ENCODE results near the gene CAPN15. TPM values are rescaled to one million over a fixed set of nuclear protein-coding genes. Genes with fewer than 3 reads are reported as not detected.
"Not testable (repeated sequence)": the region's sequence is repeated elsewhere in the genome, so short reads cannot be mapped to it uniquely, and the experiment has no call there.

The CAPN15 gene
- total and polyA plus RNA-seq, 4 donors, result 14.4 to 64.1 (median 38.9) TPM

- Histone ChIP-seq H3K9ac (ENCODE audit: insufficient read depth in 1 of 2, low read length in 2 of 2) (no peak overlapping the region), H3K36me3 (ENCODE audit: control insufficient read depth in 4 of 4, insufficient read depth in 4 of 4, low read length in 4 of 4) (peaks cover 0 to 25% (median 3%) of the 10 kb centered on the region in 4 donors), H3K27ac (ENCODE audit: low read depth in 1 of 2, low read length in 1 of 2) (no peak overlapping the region), H3K4me3 (no peak overlapping the region), H3K4me1 (ENCODE audit: control insufficient read depth in 5 of 5, insufficient read depth in 5 of 5, low read length in 5 of 5) (no peaks in the 10 kb centered on the region), H3K27me3 (ENCODE audit: control insufficient read depth in 3 of 3, insufficient read depth in 3 of 3, low read length in 2 of 3) (no peaks in the 10 kb centered on the region), H3K9me3 (ENCODE audit: control insufficient read depth in 4 of 4, insufficient read depth in 3 of 4, low read length in 3 of 4) (peaks cover 0 to 2% (median 0%) of the 10 kb centered on the region in 4 donors)
- ATAC-seq (ENCODE audit: insufficient read depth, low FRiP score), result no peak
- TF ChIP-seq, protein P1, sequence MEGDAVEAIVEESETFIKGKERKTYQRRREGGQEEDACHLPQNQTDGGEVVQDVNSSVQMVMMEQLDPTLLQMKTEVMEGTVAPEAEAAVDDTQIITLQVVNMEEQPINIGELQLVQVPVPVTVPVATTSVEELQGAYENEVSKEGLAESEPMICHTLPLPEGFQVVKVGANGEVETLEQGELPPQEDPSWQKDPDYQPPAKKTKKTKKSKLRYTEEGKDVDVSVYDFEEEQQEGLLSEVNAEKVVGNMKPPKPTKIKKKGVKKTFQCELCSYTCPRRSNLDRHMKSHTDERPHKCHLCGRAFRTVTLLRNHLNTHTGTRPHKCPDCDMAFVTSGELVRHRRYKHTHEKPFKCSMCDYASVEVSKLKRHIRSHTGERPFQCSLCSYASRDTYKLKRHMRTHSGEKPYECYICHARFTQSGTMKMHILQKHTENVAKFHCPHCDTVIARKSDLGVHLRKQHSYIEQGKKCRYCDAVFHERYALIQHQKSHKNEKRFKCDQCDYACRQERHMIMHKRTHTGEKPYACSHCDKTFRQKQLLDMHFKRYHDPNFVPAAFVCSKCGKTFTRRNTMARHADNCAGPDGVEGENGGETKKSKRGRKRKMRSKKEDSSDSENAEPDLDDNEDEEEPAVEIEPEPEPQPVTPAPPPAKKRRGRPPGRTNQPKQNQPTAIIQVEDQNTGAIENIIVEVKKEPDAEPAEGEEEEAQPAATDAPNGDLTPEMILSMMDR (IDR thresholded peaks at IDR 0.05; ENCODE audit: control extremely low read depth, extremely low read depth), result no peak
- WGBS, 2 donors, result 92 to 94% methylated on average over 33 of the region's 33 CpGs
- no peak for DNase-seq
Measured at GRCh38 chr16:505479-506245, 21.9 kb upstream of the CAPN15 start.

GRCh38 chr16:506246-506546, 21.3 kb upstream of the CAPN15 start:
- Histone ChIP-seq H3K27ac (ENCODE audit: low read depth in 1 of 2, low read length in 1 of 2) (no peak overlapping the region), H3K4me1 (ENCODE audit: control insufficient read depth in 5 of 5, insufficient read depth in 5 of 5, low read length in 5 of 5) (no peaks in the 10 kb centered on the region), H3K9ac (ENCODE audit: insufficient read depth in 1 of 2, low read length in 2 of 2) (no peak overlapping the region), H3K9me3 (ENCODE audit: control insufficient read depth in 4 of 4, insufficient read depth in 3 of 4, low read length in 3 of 4) (peaks cover 0 to 2% (median 0%) of the 10 kb centered on the region in 4 donors), H3K4me3 (no peak overlapping the region), H3K27me3 (ENCODE audit: control insufficient read depth in 3 of 3, insufficient read depth in 3 of 3, low read length in 2 of 3) (no peaks in the 10 kb centered on the region), H3K36me3 (ENCODE audit: control insufficient read depth in 4 of 4, insufficient read depth in 4 of 4, low read length in 4 of 4) (peaks cover 0 to 25% (median 3%) of the 10 kb centered on the region in 4 donors)
- TF ChIP-seq, protein P1 (IDR thresholded peaks at IDR 0.05; ENCODE audit: control extremely low read depth, extremely low read depth), result no peak
- 96 to 98% methylated on average over 7 of the region's 7 CpGs for WGBS, 2 donors
- ATAC-seq (ENCODE audit: insufficient read depth, low FRiP score) (no peak), DNase-seq (no peak)

DNA sequence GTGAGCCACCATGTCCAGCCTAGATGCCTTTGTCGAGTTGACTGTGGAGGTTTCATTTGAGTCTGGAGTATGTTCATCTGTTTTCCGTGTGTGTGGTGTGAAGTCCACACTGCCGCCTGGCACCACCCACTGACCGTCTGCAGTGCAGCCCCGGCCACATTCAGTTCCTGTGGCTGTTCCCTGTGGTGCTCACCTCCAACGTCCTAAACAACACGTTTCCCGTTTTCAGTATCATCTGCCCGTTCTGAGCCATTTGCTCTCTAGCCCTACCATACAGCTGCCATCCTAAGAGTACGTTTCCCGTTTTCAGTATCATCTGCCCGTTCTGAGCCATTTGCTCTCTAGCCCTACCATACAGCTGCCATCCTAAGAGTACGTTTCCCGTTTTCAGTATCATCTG, 20.0 kb upstream of the CAPN15 start:
- not testable (repeated sequence) for H3K4me1 ChIP-seq (ENCODE audit: control insufficient read depth in 5 of 5, insufficient read depth in 5 of 5, low read length in 5 of 5); DNase-seq; H3K4me3 ChIP-seq; H3K9ac ChIP-seq (ENCODE audit: insufficient read depth in 1 of 2, low read length in 2 of 2); H3K9me3 ChIP-seq (ENCODE audit: control insufficient read depth in 4 of 4, insufficient read depth in 3 of 4, low read length in 3 of 4); H3K27me3 ChIP-seq (ENCODE audit: control insufficient read depth in 3 of 3, insufficient read depth in 3 of 3, low read length in 2 of 3); H3K27ac ChIP-seq (ENCODE audit: low read depth in 1 of 2, low read length in 1 of 2); ATAC-seq (ENCODE audit: insufficient read depth, low FRiP score)
- WGBS, 2 donors, result 89 to 91% methylated on average over 14 of the region's 14 CpGs
- peaks cover 0 to 22% (median under 1%) of the 10 kb centered on the region in 4 donors for H3K36me3 ChIP-seq (ENCODE audit: control insufficient read depth in 4 of 4, insufficient read depth in 4 of 4, low read length in 4 of 4)

DNA sequence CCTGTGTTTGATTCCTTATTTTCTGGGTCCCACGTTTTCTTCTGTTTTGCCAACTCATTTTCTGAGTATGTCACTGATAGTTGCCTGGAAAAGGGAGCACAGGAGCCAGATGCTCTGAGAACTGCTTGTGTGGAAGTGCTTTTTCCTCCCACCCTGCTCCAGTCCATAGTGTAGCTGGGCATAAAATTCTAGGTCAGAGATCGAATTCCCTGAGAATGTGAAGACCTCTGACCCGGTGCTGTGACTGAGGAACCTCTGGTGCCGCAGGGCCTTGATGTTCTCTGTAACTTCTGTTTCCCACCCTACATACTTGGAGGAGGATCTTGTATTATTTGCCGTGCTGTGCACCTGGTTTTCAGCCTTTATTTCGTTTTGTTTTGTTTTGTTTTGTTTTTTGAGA, 19.5 kb upstream of the CAPN15 start:
- TF ChIP-seq, protein P1 (IDR thresholded peaks at IDR 0.05; ENCODE audit: control extremely low read depth, extremely low read depth), result no peak
- H3K4me1 ChIP-seq (ENCODE audit: control insufficient read depth in 5 of 5, insufficient read depth in 5 of 5, low read length in 5 of 5), result no peaks in the 10 kb centered on the region
- H3K27ac ChIP-seq (ENCODE audit: low read depth in 1 of 2, low read length in 1 of 2), result no peak overlapping the region
- no peak for DNase-seq
- peaks cover 0 to 2% (median 0%) of the 10 kb centered on the region in 4 donors for H3K9me3 ChIP-seq (ENCODE audit: control insufficient read depth in 4 of 4, insufficient read depth in 3 of 4, low read length in 3 of 4)
- H3K36me3 ChIP-seq (ENCODE audit: control insufficient read depth in 4 of 4, insufficient read depth in 4 of 4, low read length in 4 of 4), result peaks cover 0 to 20% (median 0%) of the 10 kb centered on the region in 4 donors
- ATAC-seq (ENCODE audit: insufficient read depth, low FRiP score), result no peak
- H3K27me3 ChIP-seq (ENCODE audit: control insufficient read depth in 3 of 3, insufficient read depth in 3 of 3, low read length in 2 of 3), result no peaks in the 10 kb centered on the region
- 85 to 91% methylated on average over 6 of the region's 6 CpGs for WGBS, 2 donors
- no peak overlapping the region for H3K9ac ChIP-seq (ENCODE audit: insufficient read depth in 1 of 2, low read length in 2 of 2)
- H3K4me3 ChIP-seq, result no peak overlapping the region

Data from lung (tissue), 12 donors.